H1 (cell line): ENCODE data around the gene GLP1R.

Experiments used
- CEBPB ChIP-seq: IDR thresholded peaks from 2 replicates; pipeline ENCODE4 v1.6.1; 2012; ENCODE audit warnings: low read depth, low read length
- CREB1 ChIP-seq: IDR thresholded peaks from 2 replicates; pipeline ENCODE4 v1.6.1; 2012; ENCODE audit warnings: inconsistent platforms
- CTBP2 ChIP-seq: IDR thresholded peaks from 2 replicates; pipeline ENCODE4 v1.7.0; 2011; ENCODE audit warnings: borderline replicate concordance, mild to moderate bottlenecking, moderate library complexity, mixed read lengths, low read length; ENCODE audit not compliant: insufficient read depth, insufficient read length
- CTCF ChIP-seq, 3 experiments: IDR thresholded peaks; 1 replicate in 2 of 3; 2 replicates in 1 of 3; pipeline versions ENCODE4 v1.5.1 to v1.6.1; 2011; ENCODE audit warnings: low read length in 3 of 3, mild to moderate bottlenecking in 3 of 3, inconsistent platforms in 2 of 3, low read depth in 1 of 3, moderate library complexity in 1 of 3; ENCODE audit not compliant: insufficient read depth in 1 of 3; ENCODE audit errors: control extremely low read depth in 1 of 3
- GABPA ChIP-seq: IDR thresholded peaks from 2 replicates; pipeline ENCODE4 v1.6.1; 2011; ENCODE audit warnings: mild to moderate bottlenecking, low read length, moderate library complexity, borderline replicate concordance; ENCODE audit not compliant: insufficient read depth
- JUND ChIP-seq: IDR thresholded peaks from 2 replicates; pipeline ENCODE4 v1.6.1; 2011; ENCODE audit warnings: mild to moderate bottlenecking, improper control_type of control experiment, low read length
- MAX ChIP-seq: IDR thresholded peaks from 2 replicates; pipeline ENCODE4 v1.6.1; 2012; ENCODE audit warnings: inconsistent platforms
- NRF1 ChIP-seq: IDR thresholded peaks from 2 replicates; pipeline ENCODE4 v1.6.1; 2011; ENCODE audit warnings: mild to moderate bottlenecking, low read depth, low read length, improper control_type of control experiment
- POLR2A ChIP-seq, 2 experiments: IDR thresholded peaks; 1 replicate in 1 of 2; 2 replicates in 1 of 2; pipeline ENCODE4 v1.6.1; 2011; ENCODE audit warnings: low read depth in 2 of 2, low read length in 2 of 2, mild to moderate bottlenecking in 2 of 2; ENCODE audit errors: control extremely low read depth in 1 of 2
- SIN3A ChIP-seq, 2 experiments: IDR thresholded peaks in 1 of 2; conservative IDR thresholded peaks in 1 of 2; 2 replicates each; pipeline ENCODE4 v1.6.1; 2011 to 2012; ENCODE audit warnings: low read length in 2 of 2, improper control_type of control experiment in 1 of 2, low read depth in 1 of 2, mild to moderate bottlenecking in 1 of 2
- SRF ChIP-seq: IDR thresholded peaks from 2 replicates; pipeline ENCODE4 v1.6.1; 2011; ENCODE audit warnings: mild to moderate bottlenecking, low read depth, low read length, moderate library complexity
- TAF1 ChIP-seq: IDR thresholded peaks from 2 replicates; pipeline ENCODE4 v1.6.1; 2011; ENCODE audit warnings: mild to moderate bottlenecking, low read depth, low read length
- TBP ChIP-seq: IDR thresholded peaks from 2 replicates; pipeline ENCODE4 v1.6.1; 2011; ENCODE audit warnings: low read depth, low read length, improper control_type of control experiment

- TF ChIP-seq CTCF (IDR thresholded peaks at IDR 0.05; ENCODE audit: control extremely low read depth in 1 of 3, insufficient read depth in 1 of 3, low read depth in 1 of 3, low read length in 3 of 3) = no peak
- TF ChIP-seq NRF1 = no peak
- TF ChIP-seq POLR2A (IDR thresholded peaks at IDR 0.05; ENCODE audit: control extremely low read depth in 1 of 2, low read depth in 2 of 2, low read length in 2 of 2) = no peak
- no peak for TF ChIP-seq TAF1
- TF ChIP-seq SIN3A (conservative IDR thresholded peaks at IDR 0.05 in 1 of 2, IDR thresholded peaks at IDR 0.05 in 1 of 2; ENCODE audit: low read depth in 1 of 2, low read length in 2 of 2) = no peak
- TF ChIP-seq TBP = no peak
- no peak for TF ChIP-seq GABPA
- no peak for TF ChIP-seq CEBPB
- no peak for TF ChIP-seq CTBP2
- no peak for TF ChIP-seq CREB1
- no peak for TF ChIP-seq SRF
- TF ChIP-seq MAX = no peak
- no peak for TF ChIP-seq JUND
Measured at GRCh38 chr6:39079197-39080125, 30.9 kb downstream of the GLP1R start.
